Uterus (tissue), 4 donors: ENCODE data around the gene IL9R. TPM values are rescaled to one million over a fixed set of nuclear protein-coding genes. Genes with fewer than 3 reads are reported as not detected.
"Not testable (repeated sequence)": the region's sequence is repeated elsewhere in the genome, so short reads cannot be mapped to it uniquely, and the experiment has no call there.

Experiments
- DNase-seq, 2 donors: peaks; one replicate each; pipeline ENCODE4 v3.0.0-alpha.2; 2019 to 2020
- H3K27ac ChIP-seq, 2 donors: fragments of 200-600 bp; sonication (generic); 1 replicate in 1 of 2; 2 replicates in 1 of 2; pipeline ENCODE4 v1.5.1; 2016 to 2018
- H3K27me3 ChIP-seq, 2 donors: fragments of 200-600 bp; sonication (generic); one replicate each; pipeline ENCODE4 v1.5.1; 2018 to 2019; ENCODE audit warnings: control low read depth in 1 of 2
- H3K36me3 ChIP-seq, 2 donors: fragments of 200-600 bp; sonication (generic); one replicate each; pipeline ENCODE4 v1.5.1; 2019; ENCODE audit warnings: control low read depth in 1 of 2
- H3K4me1 ChIP-seq, 2 donors: fragments of 200-600 bp; sonication (generic); one replicate each; pipeline ENCODE4 v1.5.1; 2018 to 2019; ENCODE audit warnings: control low read depth in 1 of 2
- H3K4me3 ChIP-seq, 2 donors: fragments of 200-600 bp; sonication (generic); 1 replicate in 1 of 2; 2 replicates in 1 of 2; pipeline ENCODE4 v1.5.1; 2018 to 2019; ENCODE audit warnings: mild to moderate bottlenecking in 1 of 2
- H3K9me3 ChIP-seq, 2 donors: fragments of 200-600 bp; sonication (generic); one replicate each; pipeline ENCODE4 v1.5.1; 2019; ENCODE audit warnings: control low read depth in 1 of 2
- CTCF ChIP-seq, 4 experiments: fragments of 200-600 bp in 2 of 4; fragments of 450-650 bp in 2 of 4; sonication (generic) in 2 of 4; IDR thresholded peaks; one replicate each; pipeline ENCODE4 v1.5.1; 2016 to 2019; ENCODE audit warnings: antibody characterized with exemption in 4 of 4, mild to moderate bottlenecking in 2 of 4, moderate library complexity in 1 of 4
- POLR2A ChIP-seq, 2 donors: fragments of 450-650 bp; IDR thresholded peaks; one replicate each; pipeline ENCODE4 v1.6.1; 2016; ENCODE audit warnings: antibody characterized with exemption in 2 of 2, mild to moderate bottlenecking in 1 of 2, moderate library complexity in 1 of 2
- intact Hi-C: fragments of 100-400 bp; cut with DNase I; formaldehyde crosslinking; loops from one replicate; pipeline ENCODE4 v1.15.1; 2023; ENCODE audit warnings: low total_unique reads
- total RNA-seq, 4 donors: library from RNA; depleted of rRNA in 3 of 4; stranded (reverse); fragments of >200 nt in 3 of 4; gene quantifications; one replicate each; pipeline versions ENCODE4 v1.1.0 to v1.2.4, GENCODE V29; 2014 to 2023
- donor health status: DM: yes; HTN: yes; CAD: no.

Gene IL9R
- total RNA-seq, 4 donors from 2014 or later = 0.14 TPM; not detected in 3

DNA sequence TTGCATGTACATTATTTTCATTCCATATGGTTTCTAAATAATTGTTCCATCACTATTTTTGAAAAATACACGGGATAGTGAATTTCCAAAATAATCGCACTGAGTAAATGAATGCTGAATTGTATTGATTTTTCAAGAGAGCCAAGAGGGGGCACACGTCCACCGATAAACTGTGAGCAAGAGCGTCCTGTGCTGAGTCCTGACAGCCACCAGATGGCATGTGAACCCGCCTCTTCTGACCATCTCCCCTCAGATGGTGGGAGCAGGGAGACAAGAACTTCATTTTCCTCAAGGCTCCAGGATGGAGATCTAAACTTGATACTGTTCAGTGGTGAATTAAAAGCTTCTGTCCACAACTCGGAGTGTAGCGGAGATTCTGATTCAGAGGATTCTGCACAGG lies 30.6 kb upstream of the IL9R start:
- no peaks in the 10 kb centered on the region for H3K36me3 ChIP-seq
- TF ChIP-seq CTCF (IDR thresholded peaks at IDR 0.05) (no peak), POLR2A (IDR thresholded peaks at IDR 0.05) (no peak)
- no peaks in the 10 kb centered on the region for H3K9me3 ChIP-seq
- no peak overlapping the region for H3K4me3 ChIP-seq
- H3K27ac ChIP-seq = no peak overlapping the region
- no peaks in the 10 kb centered on the region for H3K27me3 ChIP-seq
- intact Hi-C loops = no loop called here
- DNase-seq = no peak
- H3K4me1 ChIP-seq = no peaks in the 10 kb centered on the region

DNA sequence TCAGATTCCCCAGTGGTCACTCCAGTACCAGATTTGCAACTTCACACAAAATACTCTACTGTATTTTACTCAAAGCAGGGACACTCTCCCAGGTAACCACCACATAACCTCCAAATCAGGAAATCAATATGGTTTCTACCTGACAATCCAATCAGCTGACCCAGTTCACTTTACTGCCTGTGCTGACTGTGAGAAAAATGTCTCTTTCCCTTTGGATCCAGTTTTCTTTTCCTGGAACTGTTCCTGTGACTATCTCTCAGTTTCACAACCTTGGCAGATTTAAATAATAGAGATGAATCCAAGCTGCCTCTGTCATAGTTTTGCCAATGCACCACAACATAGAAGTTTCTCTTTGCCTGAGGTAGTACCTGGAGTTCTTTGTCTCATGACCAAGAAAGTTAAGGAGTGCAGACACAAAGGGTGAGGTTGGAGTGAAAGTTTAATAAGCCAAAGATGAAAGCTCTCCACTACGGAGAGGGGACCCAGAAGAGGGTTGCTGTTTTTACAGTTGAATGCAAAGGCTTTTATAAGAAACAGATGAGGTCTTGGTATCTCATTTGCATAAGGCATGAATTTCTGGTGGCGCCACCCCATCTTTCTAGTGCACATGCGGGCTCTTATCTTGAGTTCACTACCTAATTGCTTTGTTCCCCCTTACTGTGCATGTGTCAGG lies 29.7 kb upstream of the IL9R start:
- no peaks in the 10 kb centered on the region for H3K27me3 ChIP-seq
- H3K36me3 ChIP-seq = no peaks in the 10 kb centered on the region
- H3K9me3 ChIP-seq = no peaks in the 10 kb centered on the region
- intact Hi-C loops = no loop called here
- DNase-seq = no peak
- H3K27ac ChIP-seq = no peak overlapping the region
- H3K4me1 ChIP-seq = no peaks in the 10 kb centered on the region
- no peak overlapping the region for H3K4me3 ChIP-seq
- TF ChIP-seq CTCF (IDR thresholded peaks at IDR 0.05) (no peak), POLR2A (IDR thresholded peaks at IDR 0.05) (no peak)

DNA sequence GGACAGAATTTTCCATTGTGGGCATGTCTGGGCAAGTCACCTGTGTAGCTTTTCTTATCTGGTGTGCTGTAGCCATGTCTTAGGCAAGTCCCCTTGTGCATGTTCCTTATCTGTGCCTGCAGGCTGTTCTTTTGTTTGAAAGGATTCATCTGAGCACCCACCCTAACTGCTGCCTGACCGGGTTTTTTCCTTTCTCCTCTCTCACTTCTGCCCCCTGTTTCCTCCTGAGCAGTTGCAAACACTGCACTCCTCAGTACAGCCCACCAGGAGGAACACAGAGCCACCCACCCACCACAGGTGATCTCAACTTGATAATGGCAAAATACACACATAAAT lies 29.2 kb upstream of the IL9R start:
- no peaks in the 10 kb centered on the region for H3K27me3 ChIP-seq
- H3K36me3 ChIP-seq = no peaks in the 10 kb centered on the region
- no peaks in the 10 kb centered on the region for H3K4me1 ChIP-seq
- H3K9me3 ChIP-seq = no peaks in the 10 kb centered on the region
- no peak overlapping the region for H3K4me3 ChIP-seq
- intact Hi-C loops = no loop called here
- no peak for TF ChIP-seq CTCF (IDR thresholded peaks at IDR 0.05)
- no peak for TF ChIP-seq POLR2A (IDR thresholded peaks at IDR 0.05)
- no peak overlapping the region for H3K27ac ChIP-seq
- no peak for DNase-seq

GRCh38 chrX:155968791-155969190 lies 28.7 kb upstream of the IL9R start:
- no peak for DNase-seq
- Histone ChIP-seq H3K9me3 (no peaks in the 10 kb centered on the region), H3K4me3 (no peak overlapping the region), H3K4me1 (no peaks in the 10 kb centered on the region), H3K36me3 (no peaks in the 10 kb centered on the region), H3K27me3 (no peaks in the 10 kb centered on the region), H3K27ac (no peak overlapping the region)
- TF ChIP-seq CTCF (IDR thresholded peaks at IDR 0.05) (no peak), POLR2A (IDR thresholded peaks at IDR 0.05) (no peak)
- intact Hi-C loops = no loop called here

GRCh38 chrX:155971658-155972057 lies 25.8 kb upstream of the IL9R start:
- H3K9me3 ChIP-seq, H3K4me3 ChIP-seq, DNase-seq, H3K27me3 ChIP-seq, H3K27ac ChIP-seq, H3K4me1 ChIP-seq, intact Hi-C loops, H3K36me3 ChIP-seq: not testable (repeated sequence)

- H3K4me1 ChIP-seq, H3K4me3 ChIP-seq, H3K27ac ChIP-seq, intact Hi-C loops, H3K9me3 ChIP-seq, H3K36me3 ChIP-seq, DNase-seq, H3K27me3 ChIP-seq: not testable (repeated sequence)
Observed at GRCh38 chrX:155972241-155972640, 25.3 kb upstream of the IL9R start.
